Endothelial cell (in vitro differentiated cells): ENCODE measurements around the gene CENPX. TPM values are rescaled to one million over a fixed set of nuclear protein-coding genes. Genes with fewer than 3 reads are reported as not detected.
A peak's percentile ranks its signal among the peaks of the same experiment; 100 is the strongest.

ENCODE experiments used
- DNase-seq: peaks from one replicate; pipeline ENCODE4 v3.0.0; 2021; ENCODE audit warnings: low spot score
- H3K27ac Mint-ChIP-seq: one replicate; pipeline ENCODE4 v1.8.0; 2021; ENCODE audit warnings: mixed read lengths, inconsistent platforms; ENCODE audit not compliant: unreplicated experiment
- H3K27me3 Mint-ChIP-seq: one replicate; pipeline ENCODE4 v1.8.0; 2021; ENCODE audit warnings: mild to moderate bottlenecking, moderate library complexity, mixed read lengths, inconsistent platforms; ENCODE audit not compliant: unreplicated experiment
- H3K36me3 Mint-ChIP-seq: one replicate; pipeline ENCODE4 v1.8.0; 2021; ENCODE audit warnings: mild to moderate bottlenecking, low read depth, mixed read lengths, inconsistent platforms; ENCODE audit not compliant: unreplicated experiment
- H3K4me1 Mint-ChIP-seq: one replicate; pipeline ENCODE4 v1.8.0; 2021; ENCODE audit warnings: mild to moderate bottlenecking, mixed read lengths, inconsistent platforms; ENCODE audit not compliant: unreplicated experiment
- H3K4me3 Mint-ChIP-seq: one replicate; pipeline ENCODE4 v1.8.0; 2021; ENCODE audit warnings: mild to moderate bottlenecking, mixed read lengths, inconsistent platforms; ENCODE audit not compliant: unreplicated experiment
- H3K9me3 Mint-ChIP-seq: one replicate; pipeline ENCODE4 v1.8.0; 2021; ENCODE audit warnings: mixed read lengths, inconsistent platforms; ENCODE audit not compliant: unreplicated experiment
- long read RNA-seq: library from polyadenylated mRNA; unstranded; transcript quantifications from one replicate; pipeline ENCODE4 v2.0.0, GENCODE V29; 2020; ENCODE audit not compliant: unreplicated experiment
- total RNA-seq: library from RNA; stranded (reverse); fragmentation: NEBNext Ultra II Directional; extraction: Animal tissue kit (Norgen Biotek cat#: 25700); gene quantifications from one replicate; pipeline ENCODE4 v1.2.1, GENCODE V29; 2021; ENCODE audit not compliant: unreplicated experiment
- TF ChIP-seq, protein P1 (sequence below): fragments of 200-600 bp; sonication (generic); IDR thresholded peaks from one replicate; pipeline ENCODE4 v1.5.0; 2021; ENCODE audit warnings: antibody characterized with exemption; ENCODE audit not compliant: unreplicated experiment

Gene CENPX
- total RNA-seq = 42.9 TPM
- long read RNA-seq, transcript CENPX-201 (4 exons, 751 nt) = major isoform, 26 of 50 reads
- long read RNA-seq, transcript CENPX-202 (5 exons, 805 nt) = minor isoform, 14 of 50 reads
- long read RNA-seq, partial matches to known transcripts = 5 of 50 reads
- long read RNA-seq, other reads (novel, unspliced or antisense) = 0 of 50 reads

DNA sequence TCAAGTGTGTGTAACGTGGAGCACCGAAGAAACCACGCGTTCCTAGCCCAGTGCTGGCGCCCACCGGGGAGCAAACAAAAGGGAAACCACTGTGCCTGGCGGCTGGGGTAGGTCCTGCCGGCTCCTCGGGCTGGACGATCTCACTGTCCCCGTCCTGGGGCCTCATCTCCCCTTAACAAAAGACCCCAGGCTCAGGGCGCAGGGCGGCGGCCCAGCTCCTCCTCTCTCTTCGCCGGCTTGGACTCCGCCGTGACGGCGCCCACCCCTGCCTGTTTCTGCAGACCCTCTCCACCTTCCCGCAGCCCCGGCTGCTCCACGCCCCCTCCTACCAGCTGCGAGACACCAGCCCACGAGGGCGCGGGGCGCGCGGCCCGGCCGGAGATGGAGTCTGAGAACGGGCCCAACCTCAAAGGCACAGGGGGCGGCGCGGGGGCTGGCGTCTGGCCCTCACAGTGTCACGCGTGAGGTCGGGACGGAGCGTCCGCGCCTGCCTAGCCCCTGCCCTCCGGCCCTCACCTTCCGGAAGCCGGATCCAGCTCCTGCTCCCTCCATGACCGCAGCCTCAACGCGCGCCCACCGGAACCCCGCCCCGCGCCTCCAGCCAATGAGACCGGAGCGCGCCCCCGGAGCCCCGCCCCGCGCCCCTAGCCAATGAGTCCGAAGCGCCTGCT is at the start of gene CENPX:
TSS of gene CENPX (minus strand) at position 569 of the 671 bp plus-strand sequence. CDS start at position 552, 17 bp downstream.
- TF ChIP-seq, protein P1, sequence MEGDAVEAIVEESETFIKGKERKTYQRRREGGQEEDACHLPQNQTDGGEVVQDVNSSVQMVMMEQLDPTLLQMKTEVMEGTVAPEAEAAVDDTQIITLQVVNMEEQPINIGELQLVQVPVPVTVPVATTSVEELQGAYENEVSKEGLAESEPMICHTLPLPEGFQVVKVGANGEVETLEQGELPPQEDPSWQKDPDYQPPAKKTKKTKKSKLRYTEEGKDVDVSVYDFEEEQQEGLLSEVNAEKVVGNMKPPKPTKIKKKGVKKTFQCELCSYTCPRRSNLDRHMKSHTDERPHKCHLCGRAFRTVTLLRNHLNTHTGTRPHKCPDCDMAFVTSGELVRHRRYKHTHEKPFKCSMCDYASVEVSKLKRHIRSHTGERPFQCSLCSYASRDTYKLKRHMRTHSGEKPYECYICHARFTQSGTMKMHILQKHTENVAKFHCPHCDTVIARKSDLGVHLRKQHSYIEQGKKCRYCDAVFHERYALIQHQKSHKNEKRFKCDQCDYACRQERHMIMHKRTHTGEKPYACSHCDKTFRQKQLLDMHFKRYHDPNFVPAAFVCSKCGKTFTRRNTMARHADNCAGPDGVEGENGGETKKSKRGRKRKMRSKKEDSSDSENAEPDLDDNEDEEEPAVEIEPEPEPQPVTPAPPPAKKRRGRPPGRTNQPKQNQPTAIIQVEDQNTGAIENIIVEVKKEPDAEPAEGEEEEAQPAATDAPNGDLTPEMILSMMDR = no peak
- H3K4me3 Mint-ChIP-seq = peak within 1 kb of the TSS; percentile 91
- no peak within 1 kb of the TSS for H3K27ac Mint-ChIP-seq
- peaks cover 4% of the 10 kb centered on the region for H3K36me3 Mint-ChIP-seq
- H3K27me3 Mint-ChIP-seq = peaks cover 8% of the 10 kb centered on the region
- H3K4me1 Mint-ChIP-seq = peaks cover 5% of the 10 kb centered on the region
- H3K9me3 Mint-ChIP-seq = no peaks in the 10 kb centered on the region
- no peak for DNase-seq

DNA sequence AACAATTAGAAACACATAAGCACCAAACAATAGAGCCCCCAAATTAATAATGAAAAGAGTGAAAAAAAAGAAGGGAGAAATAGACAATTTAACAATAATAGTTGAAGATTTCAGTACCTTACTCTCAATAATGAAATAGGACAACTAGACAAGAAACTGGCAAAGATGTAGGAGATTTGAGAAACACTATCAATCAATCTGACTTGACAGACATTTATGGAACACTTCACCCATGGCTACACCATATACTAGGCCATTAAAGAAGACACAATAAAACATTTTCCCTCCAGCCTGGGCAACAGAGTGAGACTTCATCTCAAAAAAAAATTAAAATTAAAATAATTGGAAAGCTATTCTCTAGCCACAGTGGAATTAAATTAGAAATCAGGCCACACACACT is 47.9 kb upstream of the CENPX start:
- Mint-ChIP-seq H3K4me1 (peaks cover 3% of the 10 kb centered on the region), H3K36me3 (no peaks in the 10 kb centered on the region), H3K27me3 (peaks cover 10% of the 10 kb centered on the region), H3K4me3 (no peak overlapping the region), H3K27ac (no peak overlapping the region), H3K9me3 (no peaks in the 10 kb centered on the region)
- TF ChIP-seq, protein P1 = no peak
- no peak for DNase-seq

DNA sequence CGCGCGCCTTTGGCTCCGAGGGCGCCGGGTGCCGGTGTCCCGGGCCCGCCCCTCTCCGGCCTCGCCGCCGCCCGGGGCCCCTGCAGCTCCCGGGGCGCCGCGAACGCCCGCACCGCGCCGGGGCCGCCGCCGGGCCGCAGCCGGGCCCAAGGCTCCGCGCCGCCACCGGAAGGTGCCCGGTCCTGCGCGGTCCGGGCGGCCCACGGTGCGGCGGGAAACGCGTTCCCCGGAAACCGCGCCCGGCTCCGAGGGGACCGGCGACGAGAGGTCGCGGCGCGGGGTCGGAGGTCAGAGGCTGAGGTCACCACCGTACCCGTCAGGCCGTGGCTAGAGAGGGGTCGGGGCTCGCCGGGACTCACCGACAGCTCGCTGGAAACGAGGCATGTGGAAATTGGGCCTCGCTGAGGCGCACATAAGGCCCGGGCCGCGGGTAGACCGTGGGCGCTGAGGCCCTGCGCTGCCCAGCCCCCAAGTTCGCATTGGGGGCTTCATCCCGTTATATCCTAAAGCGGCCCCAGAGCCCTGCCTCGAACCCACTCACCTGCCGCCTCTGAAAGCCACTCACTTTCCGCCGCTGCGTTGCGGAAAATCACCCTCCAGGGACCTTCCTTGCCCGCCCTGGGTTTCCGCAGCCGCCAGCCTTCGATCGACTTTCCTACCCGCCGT is 43.1 kb upstream of the CENPX start, which contains the start of gene DUS1L:
TSS of gene DUS1L (minus strand) at position 167 of the 666 bp plus-strand sequence. CDS start 745 bp downstream, outside the sequence.
- Mint-ChIP-seq H3K27ac (no peak within 1 kb of the TSS), H3K27me3 (peaks cover 9% of the 10 kb centered on the region), H3K9me3 (no peaks in the 10 kb centered on the region), H3K4me3 (peak within 1 kb of the TSS; percentile 92), H3K4me1 (peaks cover 3% of the 10 kb centered on the region), H3K36me3 (no peaks in the 10 kb centered on the region)
- DNase-seq = peak; percentile 56
- TF ChIP-seq, protein P1 = no peak

DNA sequence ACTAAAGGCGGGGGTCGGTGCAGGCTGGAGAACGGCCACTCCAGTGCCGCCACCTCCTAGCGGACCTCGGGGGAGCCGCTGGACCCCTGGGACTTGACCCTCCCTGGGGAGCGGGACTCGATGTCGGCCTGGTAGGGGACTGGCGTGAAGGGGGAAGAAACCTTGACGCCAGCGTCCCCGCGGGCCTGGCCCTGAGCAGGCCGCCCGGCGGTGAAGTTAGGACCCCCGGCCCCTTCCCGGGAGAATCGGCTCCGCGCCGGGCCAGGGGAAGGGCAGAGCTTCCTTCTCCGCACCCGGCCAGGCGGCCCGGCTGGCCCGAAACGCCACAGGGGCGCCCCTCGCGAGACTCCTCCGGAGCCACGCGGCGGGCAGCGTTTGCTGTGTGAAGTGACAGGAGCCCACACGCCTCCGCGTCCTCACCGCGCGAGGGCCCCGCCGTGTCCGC is 42.5 kb upstream of the CENPX start:
- Mint-ChIP-seq H3K36me3 (no peaks in the 10 kb centered on the region), H3K4me1 (peaks cover 3% of the 10 kb centered on the region), H3K27me3 (peaks cover 10% of the 10 kb centered on the region), H3K27ac (no peak overlapping the region), H3K9me3 (no peaks in the 10 kb centered on the region), H3K4me3 (peak overlapping the region; percentile 74)
- TF ChIP-seq, protein P1 = no peak
- peak; percentile 45 for DNase-seq
